Stimulated activated CD8-positive, alpha-beta memory T cell treated with anti-CD3 and anti-CD28 coated beads, Interleukin-4, amount 100 ng/mL, for 48 hours (primary cell): ENCODE results near the gene EXT2.

ENCODE experiments used
- DNase-seq: peaks from one replicate; pipeline ENCODE4 v3.0.0-alpha.2; 2020

EXT2 gene

DNA sequence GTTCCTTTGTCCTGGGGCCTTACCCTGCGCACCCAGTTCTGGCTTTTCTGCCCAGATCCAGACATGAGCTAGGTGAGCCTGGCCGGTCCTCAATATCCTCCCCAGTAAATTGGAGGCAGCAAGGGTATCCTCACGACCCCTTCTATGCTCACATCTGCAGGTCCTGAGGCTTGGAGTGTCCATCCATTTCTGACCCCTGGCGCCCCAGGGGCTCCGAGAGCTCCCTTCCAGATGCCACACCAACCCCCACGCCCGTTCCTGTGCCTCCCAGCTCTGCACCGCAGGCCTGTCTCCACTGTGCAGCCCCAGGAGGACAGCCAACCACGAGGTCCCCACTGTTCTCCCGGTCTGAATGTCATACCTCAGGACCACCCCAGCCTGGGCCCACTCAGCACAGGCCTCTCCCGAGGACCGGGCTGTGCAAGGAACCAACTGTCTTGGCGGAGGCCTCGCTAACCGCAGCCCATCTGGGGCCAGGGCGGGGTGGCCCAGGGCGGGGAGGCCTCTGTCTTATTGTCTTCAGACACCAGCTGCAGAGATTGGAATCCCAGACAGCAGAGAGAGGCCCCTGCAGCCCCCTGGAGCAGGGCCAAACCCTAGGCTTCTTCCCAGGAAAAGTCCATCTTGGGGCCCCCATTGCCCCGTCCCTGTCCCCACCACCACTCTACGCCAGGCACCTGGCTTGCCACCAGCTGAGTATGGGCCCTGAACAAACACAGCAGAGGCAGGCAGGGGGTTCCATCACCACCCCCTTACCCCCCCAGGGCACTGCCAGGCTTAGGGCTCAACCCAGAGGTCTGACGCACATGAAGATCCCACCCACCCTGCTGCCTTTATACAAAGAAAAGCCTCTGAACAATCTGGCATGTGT lies 175.2 kb downstream of the EXT2 start:
- DNase-seq: no peak

DNA sequence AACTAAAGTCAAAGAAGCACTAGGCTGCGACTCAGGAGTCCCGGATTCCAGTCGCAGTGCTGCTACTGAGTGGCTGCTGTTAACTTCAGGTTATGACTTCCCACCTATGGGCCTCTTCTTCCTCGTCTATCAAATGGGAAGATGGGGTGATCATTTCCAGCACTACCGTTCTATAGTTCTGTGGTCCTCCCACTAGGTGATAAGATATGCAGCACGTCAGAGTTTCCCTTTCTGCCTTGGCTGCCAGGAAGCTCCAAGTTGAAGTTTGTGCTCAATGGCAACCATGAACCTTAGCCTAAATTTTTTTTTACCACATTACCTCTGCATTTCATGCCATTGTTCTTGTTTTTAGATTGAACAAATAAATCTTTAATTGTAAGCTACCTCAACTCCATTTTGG lies 175.8 kb downstream of the EXT2 start:
- no peak for DNase-seq

DNA sequence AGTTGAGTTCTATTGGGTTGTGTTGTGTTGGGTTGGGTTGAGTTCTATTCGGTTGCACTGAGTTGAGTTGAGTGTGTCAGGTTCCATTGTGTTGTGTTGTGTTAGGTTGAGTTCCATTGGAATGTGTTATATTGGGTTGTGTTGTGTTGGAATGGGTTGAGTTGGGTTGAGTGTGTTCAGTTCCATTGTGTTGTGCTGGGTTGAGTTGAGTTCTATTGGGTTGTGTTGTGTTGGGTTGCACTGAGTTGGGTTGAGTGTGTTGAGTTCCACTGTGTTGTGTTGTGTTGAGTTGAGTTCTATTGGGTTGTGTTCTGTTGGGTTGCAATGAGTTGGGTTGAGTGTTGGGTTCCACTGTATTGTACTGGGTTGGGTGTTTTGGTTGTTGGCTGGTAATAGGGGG lies 178.9 kb downstream of the EXT2 start:
- no peak for DNase-seq

DNA sequence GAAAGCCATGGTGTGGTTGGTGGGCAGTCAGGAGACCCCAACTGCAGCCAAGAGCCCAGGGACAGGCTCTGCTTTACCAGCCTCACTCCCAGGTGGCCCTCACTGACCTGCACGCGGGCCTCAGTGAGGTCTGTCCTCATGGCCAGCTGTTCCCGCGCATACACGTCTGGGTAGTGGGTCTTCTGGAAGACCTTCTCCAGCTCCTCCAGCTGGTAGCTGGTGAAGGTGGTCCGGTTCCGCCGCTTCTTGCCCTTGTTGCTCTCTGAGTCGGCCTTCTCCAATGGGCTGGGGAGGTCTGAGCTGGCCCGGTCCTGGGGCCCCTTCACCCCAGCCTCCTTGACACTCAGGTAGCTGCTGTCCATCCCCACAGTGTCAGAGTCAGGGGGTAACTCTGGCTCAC lies 179.8 kb downstream of the EXT2 start:
- DNase-seq: no peak

DNA sequence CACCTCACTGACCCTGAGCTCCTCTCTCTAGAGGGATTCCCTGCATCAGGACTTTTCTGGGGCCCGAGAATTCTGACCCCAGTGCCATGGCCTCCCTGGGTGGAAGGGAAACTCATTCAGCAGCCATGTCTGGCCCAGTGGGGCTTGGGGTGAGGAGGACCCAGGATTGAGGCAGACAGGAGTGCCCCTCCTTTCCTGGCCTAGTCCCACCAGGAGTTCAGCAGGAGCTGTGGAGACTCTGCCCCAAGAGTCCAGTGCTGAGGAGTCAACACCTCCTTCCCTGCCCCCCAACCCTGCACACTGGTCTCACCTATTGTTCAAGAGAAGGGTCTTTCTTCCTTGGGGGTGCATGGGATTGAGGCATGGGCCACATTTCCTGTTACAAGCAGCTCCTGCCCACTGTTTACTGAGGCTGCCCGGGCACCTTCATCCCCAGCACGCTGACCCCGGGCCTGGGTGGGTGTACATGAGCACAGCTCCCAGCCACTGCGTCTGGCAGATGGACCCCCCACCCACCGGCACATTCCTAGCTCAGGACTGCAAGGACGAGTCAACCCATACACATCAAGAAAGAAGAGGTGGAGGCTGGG lies 180.6 kb downstream of the EXT2 start:
- no peak for DNase-seq

DNA sequence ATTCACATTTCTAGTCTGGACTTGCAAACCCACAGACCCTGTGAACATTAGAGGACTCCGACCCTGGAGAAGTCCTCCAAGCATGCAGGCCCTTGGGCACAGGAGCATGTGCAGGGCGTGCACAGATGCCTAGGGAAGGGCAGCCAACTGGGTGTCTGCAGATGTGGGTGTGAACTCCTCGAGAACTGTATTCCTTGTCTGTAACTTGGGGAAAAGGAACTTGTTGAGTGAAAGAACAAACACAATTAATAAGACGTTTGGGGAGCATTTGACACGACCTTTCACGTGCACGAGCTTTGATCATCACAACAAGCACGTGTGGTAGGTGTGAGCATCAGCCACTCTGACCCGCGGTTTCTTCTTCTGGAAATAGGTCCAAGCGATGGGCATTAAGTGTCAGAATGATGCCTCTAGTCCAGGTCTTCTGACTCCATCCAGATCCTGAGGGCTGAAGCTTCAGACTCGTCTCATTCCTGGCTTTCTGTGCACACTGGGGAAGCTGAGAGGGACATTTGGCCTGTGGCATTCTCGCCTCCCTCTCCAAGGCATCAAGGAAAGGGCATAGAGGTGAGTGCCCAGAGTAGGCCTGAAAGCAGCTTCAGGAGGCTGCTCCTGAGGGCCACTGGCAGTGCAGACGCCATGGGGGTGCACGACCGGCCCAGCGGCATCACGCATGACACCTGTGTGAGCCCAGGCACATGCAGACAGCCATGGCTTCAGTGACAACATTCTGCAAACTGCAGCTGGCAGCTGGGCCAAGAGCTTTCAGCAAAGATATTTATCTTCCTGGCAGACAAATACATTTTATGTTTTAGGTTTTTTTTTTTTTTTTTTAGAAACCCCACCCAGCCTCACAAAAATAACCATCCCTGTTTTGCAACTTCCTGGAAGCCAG lies 182.0 kb downstream of the EXT2 start:
- DNase-seq: no peak

DNA sequence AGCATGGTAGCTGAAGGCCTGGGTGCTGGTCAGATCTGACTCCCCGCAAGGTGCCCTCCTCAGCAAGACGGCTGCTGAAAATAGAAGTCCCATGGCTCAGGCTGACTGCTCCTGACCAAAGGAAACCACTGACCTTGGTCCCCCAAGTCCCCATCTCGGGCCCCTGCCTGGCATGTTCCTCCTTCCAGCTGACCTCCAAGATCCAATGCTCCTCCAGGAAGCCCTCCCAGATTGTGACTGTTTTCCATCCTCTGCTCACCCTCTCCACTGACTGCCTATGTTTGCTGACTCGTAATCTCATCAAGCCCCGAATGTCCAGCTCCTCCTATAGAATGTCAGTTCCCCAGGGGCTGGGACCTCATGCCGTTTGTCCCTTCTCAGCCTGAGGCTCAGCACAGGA lies 184.0 kb downstream of the EXT2 start:
- no peak for DNase-seq

DNA sequence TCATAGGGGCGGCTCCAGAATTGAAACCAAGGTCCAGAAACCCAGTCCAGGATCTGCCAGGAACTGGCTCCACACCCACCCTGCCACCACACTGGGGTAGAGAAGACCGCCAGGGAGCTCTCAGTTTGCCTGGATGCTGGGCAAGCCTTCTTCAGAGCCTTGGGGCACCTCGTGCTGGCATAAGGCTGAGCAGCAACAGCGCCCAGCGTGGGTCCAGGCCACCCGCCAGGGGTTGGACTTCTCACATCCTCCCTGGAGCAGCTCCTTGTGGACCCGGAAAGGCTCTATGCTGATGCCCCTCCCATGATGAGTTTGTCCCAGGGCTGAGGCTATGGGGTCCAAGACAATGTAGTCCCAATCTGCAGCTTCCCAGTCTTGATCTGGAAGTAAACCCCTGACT lies 184.8 kb downstream of the EXT2 start:
- no peak for DNase-seq

DNA sequence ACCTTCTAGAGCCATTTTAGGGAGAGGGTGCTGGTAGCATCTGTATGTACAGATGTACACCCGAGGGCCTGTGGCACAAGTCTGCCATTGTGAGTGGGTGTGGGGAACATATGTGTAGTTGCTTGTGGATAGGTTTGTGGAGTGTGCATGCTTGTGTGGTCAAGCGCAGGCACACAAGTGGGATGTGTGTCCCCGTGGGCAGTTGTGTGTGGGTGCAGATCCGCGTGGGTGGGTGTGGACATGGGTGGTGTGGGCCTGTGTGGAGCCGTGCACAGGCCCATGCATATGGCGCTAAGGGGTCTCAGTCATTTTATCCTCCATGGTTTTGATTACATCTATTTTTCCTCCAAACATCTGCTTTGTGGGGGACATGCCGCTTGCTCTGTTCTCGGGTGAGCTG lies 185.7 kb downstream of the EXT2 start:
- no peak for DNase-seq

DNA sequence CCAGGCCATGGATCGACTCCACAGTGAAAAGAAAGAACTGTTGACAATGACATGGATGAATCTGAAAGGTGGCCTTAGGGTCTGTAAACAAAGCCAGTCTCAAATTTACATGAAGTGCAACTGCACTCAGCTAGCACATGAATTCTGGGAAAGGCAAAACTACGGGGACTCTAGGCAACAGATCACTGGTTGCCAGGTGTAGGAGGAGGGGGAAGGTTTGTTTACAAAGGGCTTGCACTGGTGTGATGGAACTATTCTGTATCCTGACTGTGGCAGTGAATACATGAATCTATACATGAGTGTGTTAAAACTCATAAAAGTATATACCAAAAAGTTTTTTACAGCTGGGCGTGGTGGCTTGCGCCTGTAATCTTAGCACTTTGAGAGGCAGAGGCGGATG lies 187.1 kb downstream of the EXT2 start:
- DNase-seq: no peak

DNA sequence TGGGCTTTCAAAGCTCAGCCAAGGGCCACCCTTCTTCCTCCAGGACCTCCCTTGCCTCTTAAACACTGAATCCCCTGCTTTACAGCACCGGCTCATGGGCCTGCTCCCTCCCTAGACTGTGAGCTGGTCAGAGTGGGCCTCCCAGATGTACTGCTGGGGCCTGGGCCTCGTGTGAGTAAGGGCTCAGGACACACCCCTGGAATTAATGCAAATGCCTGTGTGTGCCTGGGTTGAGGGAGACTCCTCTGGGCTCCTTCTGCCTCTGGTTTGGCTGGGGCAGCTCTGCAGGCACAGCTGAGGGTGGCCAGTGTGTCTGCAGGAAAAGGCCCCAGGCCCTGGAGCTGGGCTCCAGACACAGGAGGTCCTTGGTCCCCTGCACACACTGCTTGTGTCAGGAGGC lies 190.3 kb downstream of the EXT2 start:
- DNase-seq: no peak

DNA sequence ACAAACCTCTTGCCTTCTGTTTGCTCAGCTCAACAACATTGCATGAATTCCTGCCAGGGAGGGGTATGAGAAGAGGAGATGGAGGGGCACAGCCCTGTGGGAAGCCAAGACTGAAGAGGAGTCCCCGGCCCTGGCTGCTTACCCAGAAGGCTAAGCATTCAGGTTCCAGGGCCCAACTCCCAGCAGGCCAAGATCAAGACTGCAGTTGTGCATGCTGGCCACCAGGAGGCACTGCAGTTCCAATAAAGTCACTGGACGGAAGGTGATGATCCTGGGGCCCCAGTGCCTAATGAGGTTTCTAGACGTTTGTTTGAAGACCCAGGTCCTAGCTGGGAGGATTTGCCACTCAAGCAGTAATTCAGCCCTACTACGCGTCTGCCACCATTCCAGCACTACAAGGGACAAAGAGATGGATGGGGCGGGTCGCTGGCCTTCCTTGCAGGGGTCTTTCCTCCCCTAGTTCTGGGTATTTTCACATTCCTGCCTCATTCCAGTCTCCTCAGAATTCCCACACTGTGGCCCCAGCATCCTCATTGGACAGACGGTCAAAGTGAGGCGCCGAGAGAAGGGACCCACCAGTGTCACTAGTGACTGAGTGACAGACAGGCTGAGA lies 190.9 kb downstream of the EXT2 start:
- DNase-seq: peak; percentile 77

DNA sequence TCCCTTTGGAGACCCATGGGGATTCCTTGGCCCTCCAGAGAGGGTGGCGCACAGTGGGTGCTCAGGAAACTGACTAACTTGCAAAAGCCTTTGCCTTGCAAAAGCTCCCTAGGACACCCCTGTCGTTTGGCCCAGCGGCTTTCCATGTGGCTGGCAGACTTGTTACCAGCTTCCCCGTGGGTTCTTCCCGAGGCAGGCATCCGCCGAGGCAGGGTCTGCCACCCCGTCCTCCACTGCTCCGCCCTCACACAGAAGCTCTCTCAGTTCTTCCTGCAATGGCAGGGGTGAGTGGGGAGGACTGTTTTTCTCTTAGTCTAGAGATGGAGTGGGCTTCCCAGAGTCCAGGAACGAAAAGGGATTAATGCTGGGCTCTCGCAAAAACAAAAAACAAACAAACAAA lies 191.4 kb downstream of the EXT2 start:
- no peak for DNase-seq

DNA sequence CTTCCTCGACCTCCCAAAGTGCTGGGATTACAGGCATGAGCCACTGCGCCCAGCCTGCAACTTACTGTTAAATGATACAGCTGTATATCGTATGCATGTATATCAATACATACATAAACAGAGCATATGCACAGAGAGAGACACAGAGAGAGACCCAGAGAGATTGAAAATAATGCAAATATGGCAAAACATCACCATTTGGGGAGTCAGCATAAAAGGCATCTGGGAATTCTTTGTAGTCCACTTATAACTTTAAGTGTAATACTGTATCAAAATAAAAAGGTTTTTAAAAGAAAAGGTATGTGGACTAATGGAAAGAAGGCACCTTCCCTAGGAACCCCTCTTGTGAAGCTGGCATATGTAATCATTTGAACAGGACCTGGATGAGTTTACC lies 192.7 kb downstream of the EXT2 start:
- no peak for DNase-seq

DNA sequence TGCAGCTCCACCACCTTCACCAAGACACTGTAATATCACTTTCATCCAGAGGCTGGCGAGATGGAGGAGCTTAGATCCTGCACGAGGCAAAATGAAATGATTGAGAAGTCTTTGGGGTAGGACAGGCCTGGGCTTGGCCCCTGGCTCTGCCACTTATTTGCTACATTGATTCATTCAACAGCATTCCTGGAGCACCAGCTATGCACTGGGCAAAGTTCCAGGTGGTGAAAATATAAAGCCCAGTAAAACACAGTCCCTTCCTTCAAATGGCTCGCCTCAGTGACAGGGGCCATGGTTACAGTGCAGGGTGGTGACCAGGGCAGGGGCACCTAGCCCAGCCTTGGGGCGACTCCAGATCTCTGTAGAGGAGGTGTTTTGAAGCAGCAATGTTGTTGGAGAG lies 194.7 kb downstream of the EXT2 start:
- no peak for DNase-seq
